Kidney epithelial cell (primary cell): ENCODE results near the gene DNAJB12. TPM values are rescaled to one million over a fixed set of nuclear protein-coding genes. Genes with fewer than 3 reads are reported as not detected.
"Not testable (repeated sequence)": the region's sequence is repeated elsewhere in the genome, so short reads cannot be mapped to it uniquely, and the experiment has no call there.

Experiments used
- DNase-seq: peaks from one replicate; pipeline ENCODE4 v3.0.0-alpha.2; 2010; ENCODE audit warnings: low read depth
- H3K27me3 ChIP-seq: 2 replicates; pipeline ENCODE4 v1.6.0; 2011; ENCODE audit warnings: low read length; ENCODE audit not compliant: control insufficient read depth, insufficient read depth
- H3K36me3 ChIP-seq: 2 replicates; pipeline ENCODE4 v1.5.1; 2011; ENCODE audit warnings: low read length; ENCODE audit not compliant: control insufficient read depth, insufficient read depth
- H3K4me3 ChIP-seq: 2 replicates; pipeline ENCODE4 v1.5.1; 2011; ENCODE audit warnings: low read depth, mild to moderate bottlenecking, control low read depth, low read length
- CTCF ChIP-seq: IDR thresholded peaks from 2 replicates; pipeline ENCODE4 v1.5.1; 2011; ENCODE audit warnings: mild to moderate bottlenecking, moderate library complexity, low read length, control low read depth, inconsistent platforms; ENCODE audit not compliant: insufficient read depth, poor library complexity, severe bottlenecking
- total RNA-seq: library from RNA; depleted of rRNA; stranded (reverse); fragments of >200 nt; gene quantifications from 2 replicates; pipeline ENCODE4 v1.2.3, GENCODE V29; 2015

The DNAJB12 gene
- total RNA-seq, 1 donor from 2014 or later, result 34.4 TPM

DNA sequence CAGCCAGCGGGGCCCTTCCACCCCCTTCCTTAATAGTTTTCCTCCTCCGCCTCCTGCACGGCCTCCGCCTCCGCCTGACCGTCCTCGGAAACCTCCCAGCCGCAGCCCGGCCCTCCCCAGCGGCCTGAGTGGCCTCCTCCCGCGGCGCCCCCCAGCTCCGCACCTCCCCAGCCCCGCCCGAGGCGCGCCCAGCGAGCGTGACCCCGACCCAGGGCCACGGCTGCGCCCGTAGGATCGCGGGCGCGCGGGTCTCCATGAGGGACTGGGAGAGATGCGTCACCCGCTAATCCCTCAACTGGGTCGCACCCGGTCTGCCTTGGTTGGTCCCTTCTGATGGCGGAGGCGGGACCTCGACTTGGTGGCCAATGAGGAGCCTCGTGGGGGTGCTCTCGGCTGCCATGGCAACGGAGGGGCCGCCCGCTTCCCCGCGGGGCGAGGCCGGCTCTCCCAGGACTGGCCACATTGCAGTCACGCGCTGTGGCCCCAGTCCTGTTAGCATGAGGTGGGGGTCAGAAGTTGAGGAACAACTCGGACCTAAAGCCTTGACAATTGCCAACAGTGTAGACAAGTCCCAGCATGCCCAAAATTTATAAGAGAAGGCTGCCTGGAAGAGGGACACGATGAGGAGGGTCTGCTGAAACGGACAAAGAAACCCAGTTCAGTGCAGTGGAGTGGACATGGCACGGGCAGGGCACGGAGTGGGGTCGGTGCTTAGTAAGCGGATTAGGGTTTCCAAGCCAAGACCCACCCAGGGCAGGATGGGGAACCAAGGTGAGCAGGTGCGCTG, 56.7 kb downstream of the DNAJB12 start:
- H3K27me3 ChIP-seq, result no peaks in the 10 kb centered on the region
- DNase-seq, result peak; percentile 93
- H3K36me3 ChIP-seq, result no peaks in the 10 kb centered on the region
- H3K4me3 ChIP-seq, result peak overlapping the region; percentile 32
- no peak for TF ChIP-seq CTCF

DNA sequence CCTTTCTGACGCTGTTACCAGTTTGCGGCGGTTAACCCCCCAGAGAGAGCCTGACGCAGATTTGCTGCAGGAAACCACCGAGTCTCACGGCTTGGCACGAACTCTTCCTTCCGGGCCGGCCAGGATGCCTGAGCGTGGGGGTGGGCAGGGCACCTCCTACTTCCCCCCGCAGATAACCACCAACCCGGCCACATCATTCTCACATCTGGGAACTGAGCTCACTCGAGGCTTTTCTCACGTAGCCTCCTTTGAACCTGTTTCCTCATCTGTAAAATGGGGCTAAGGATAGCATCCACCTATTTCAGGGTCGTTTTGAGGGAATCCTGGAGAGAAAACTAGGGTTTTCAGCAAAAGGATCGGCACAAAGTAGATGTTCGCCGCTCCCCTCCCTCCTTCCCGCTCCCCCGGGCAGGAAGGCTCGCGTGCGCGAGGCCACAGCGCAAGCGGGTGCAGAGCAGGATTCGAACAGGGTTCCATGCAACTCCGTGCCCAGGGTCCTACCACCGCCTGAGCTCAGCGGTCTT, 57.4 kb downstream of the DNAJB12 start:
- no peaks in the 10 kb centered on the region for H3K27me3 ChIP-seq
- TF ChIP-seq CTCF, result no peak
- no peak for DNase-seq
- no peaks in the 10 kb centered on the region for H3K36me3 ChIP-seq
- peak overlapping the region; percentile 32 for H3K4me3 ChIP-seq

- H3K27me3 ChIP-seq, DNase-seq, H3K4me3 ChIP-seq, H3K36me3 ChIP-seq: not testable (repeated sequence)
Observed at GRCh38 chr10:72296829-72297280, 57.9 kb downstream of the DNAJB12 start.

- H3K27me3 ChIP-seq, result no peaks in the 10 kb centered on the region
- no peak for DNase-seq
- TF ChIP-seq CTCF, result no peak
- no peaks in the 10 kb centered on the region for H3K36me3 ChIP-seq
- no peak overlapping the region for H3K4me3 ChIP-seq
Observed at GRCh38 chr10:72295330-72295910, 59.3 kb downstream of the DNAJB12 start.

DNA sequence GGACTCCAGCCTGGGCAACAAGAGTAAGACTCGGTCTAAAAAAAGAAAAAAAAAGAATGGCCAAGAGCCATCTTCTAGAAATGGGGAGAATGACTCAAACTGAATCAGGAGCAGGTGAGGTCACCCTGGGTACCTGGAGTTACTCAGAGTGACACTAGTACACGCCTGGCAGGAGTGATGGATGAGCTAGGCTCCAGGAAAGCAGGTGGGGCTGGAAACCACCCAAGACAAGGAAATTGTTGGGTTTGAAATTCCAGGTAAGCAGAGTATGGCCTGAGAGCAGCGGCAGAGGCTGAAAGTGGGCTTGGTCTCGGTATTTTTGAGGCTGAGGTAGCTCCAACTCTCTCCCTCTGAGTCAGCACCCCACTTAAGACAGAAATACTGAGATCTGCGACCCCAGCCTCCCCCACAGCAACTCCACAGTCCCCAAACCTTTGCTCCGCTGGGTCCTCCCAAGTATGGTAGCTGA, 62.5 kb downstream of the DNAJB12 start:
- no peak for TF ChIP-seq CTCF
- DNase-seq, result no peak

DNA sequence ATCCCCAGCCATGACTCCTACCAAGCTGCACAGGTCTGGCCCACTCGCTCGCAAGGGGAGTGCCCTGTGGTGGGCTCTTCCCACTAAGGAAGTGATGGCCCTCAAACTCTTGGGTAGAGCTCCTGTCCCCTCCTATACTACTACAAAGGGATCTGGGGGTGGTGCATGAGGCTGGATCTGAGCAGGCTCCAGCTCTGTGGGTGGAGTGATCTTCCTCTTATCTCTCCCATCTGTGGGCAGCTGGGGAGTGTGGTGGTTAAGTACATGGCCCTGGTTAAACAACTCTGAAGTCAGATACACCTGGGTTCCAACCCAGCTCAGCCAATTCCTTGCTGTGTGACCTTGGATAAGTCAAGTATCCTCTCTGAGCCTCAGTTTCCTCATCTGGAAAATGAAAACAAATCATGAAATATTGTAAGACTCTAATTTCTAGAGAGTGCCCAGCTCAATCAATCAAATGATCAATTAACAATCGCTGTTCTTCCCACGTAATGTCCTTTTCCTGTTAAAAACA, 63.6 kb downstream of the DNAJB12 start:
- Histone ChIP-seq H3K36me3 (no peaks in the 10 kb centered on the region), H3K4me3 (no peak overlapping the region), H3K27me3 (no peaks in the 10 kb centered on the region)
- no peak for DNase-seq
- no peak for TF ChIP-seq CTCF

More for the DNA sequence above, 62.5 kb downstream of the DNAJB12 start:
- Histone ChIP-seq H3K27me3 (no peaks in the 10 kb centered on the region), H3K36me3 (no peaks in the 10 kb centered on the region), H3K4me3 (no peak overlapping the region)
